NCI-H82 (cell line): Measurements from ENCODE around the gene RPS6KA6.

Experiments used
- DNase-seq: peaks from one replicate; lab custom pipeline; 2025; lab: John Stamatoyannopoulos, UW

Gene RPS6KA6

GRCh38 chrX:84187533-84188319, at the start of gene RPS6KA6:
RPS6KA6 (minus strand) TSS chrX:84188199; CDS start chrX:84187899, 300 bp downstream.
- peak; percentile 64 for DNase-seq

- no peak for DNase-seq
Measured at GRCh38 chrX:84224741-84225140, 36.7 kb upstream of the RPS6KA6 start.

- DNase-seq: no peak
Measured at GRCh38 chrX:84223261-84223660, 35.3 kb upstream of the RPS6KA6 start.

- no peak for DNase-seq
Measured at GRCh38 chrX:84221181-84221580, 33.2 kb upstream of the RPS6KA6 start.

GRCh38 chrX:84219551-84219950, 31.6 kb upstream of the RPS6KA6 start:
- DNase-seq: peak; percentile 28

- no peak for DNase-seq
Measured at GRCh38 chrX:84218726-84219125, 30.7 kb upstream of the RPS6KA6 start.

GRCh38 chrX:84216881-84217280, 28.9 kb upstream of the RPS6KA6 start:
- no peak for DNase-seq

GRCh38 chrX:84216406-84216805, 28.4 kb upstream of the RPS6KA6 start:
- DNase-seq: peak; percentile 2

- DNase-seq: no peak
Measured at GRCh38 chrX:84205276-84205675, 17.3 kb upstream of the RPS6KA6 start.

GRCh38 chrX:84199688-84200087, 11.7 kb upstream of the RPS6KA6 start:
- no peak for DNase-seq

GRCh38 chrX:84197550-84197949, 9.6 kb upstream of the RPS6KA6 start:
- DNase-seq: no peak

GRCh38 chrX:84192006-84192405, 4.0 kb upstream of the RPS6KA6 start:
- DNase-seq: no peak

GRCh38 chrX:84189125-84189524, 1.1 kb upstream of the RPS6KA6 start:
- DNase-seq: no peak

GRCh38 chrX:84188320-84188834, 378 bp upstream of the RPS6KA6 start:
- peak; percentile 90 for DNase-seq

GRCh38 chrX:84186603-84187532, 1.1 kb downstream of the RPS6KA6 start:
- DNase-seq: peak; percentile 25

GRCh38 chrX:84182516-84182915, 5.5 kb downstream of the RPS6KA6 start:
- DNase-seq: no peak

- DNase-seq: no peak
Measured at GRCh38 chrX:84175958-84176357, 12.0 kb downstream of the RPS6KA6 start.

GRCh38 chrX:84175274-84175673, 12.7 kb downstream of the RPS6KA6 start:
- DNase-seq: no peak

- no peak for DNase-seq
Measured at GRCh38 chrX:84174348-84174747, 13.7 kb downstream of the RPS6KA6 start.

- no peak for DNase-seq
Measured at GRCh38 chrX:84170931-84171330, 17.1 kb downstream of the RPS6KA6 start.

- DNase-seq: no peak
Measured at GRCh38 chrX:84168574-84168973, 19.4 kb downstream of the RPS6KA6 start.

GRCh38 chrX:84168095-84168494, 19.9 kb downstream of the RPS6KA6 start:
- no peak for DNase-seq

- DNase-seq: no peak
Measured at GRCh38 chrX:84165711-84166110, 22.3 kb downstream of the RPS6KA6 start.
